GM18861 (cell line): ENCODE data around the gene PHYKPL.

ENCODE experiments used
- ATAC-seq: cut with Tn5 transposase; IDR thresholded peaks from one replicate; pipeline ENCODE4 v1.9.1; 2021; ENCODE audit not compliant: unreplicated experiment

The PHYKPL gene

GRCh38 chr5:178232124-178232919, at the start of gene PHYKPL:
Gene PHYKPL (minus strand): TSS chr5:178232802. CDS start chr5:178232550, 252 bp downstream.
- ATAC-seq: peak; percentile 53

GRCh38 chr5:178282391-178282790, 49.8 kb upstream of the PHYKPL start:
- no peak for ATAC-seq

- ATAC-seq: no peak
These were observed 48.7 kb upstream of the PHYKPL start for GRCh38 chr5:178281331-178281730.

- ATAC-seq: no peak
These were observed 48.0 kb upstream of the PHYKPL start for GRCh38 chr5:178280631-178281030.

GRCh38 chr5:178279723-178280438, 47.3 kb upstream of the PHYKPL start:
- ATAC-seq: no peak

- no peak for ATAC-seq
These were observed 46.6 kb upstream of the PHYKPL start for GRCh38 chr5:178279026-178279722.

- ATAC-seq: no peak
These were observed 45.9 kb upstream of the PHYKPL start for GRCh38 chr5:178278358-178279023.

GRCh38 chr5:178277866-178278265, 45.3 kb upstream of the PHYKPL start:
- ATAC-seq: no peak

- no peak for ATAC-seq
These were observed 44.7 kb upstream of the PHYKPL start for GRCh38 chr5:178277346-178277745.

GRCh38 chr5:178274781-178275537, 42.4 kb upstream of the PHYKPL start:
- no peak for ATAC-seq

- no peak for ATAC-seq
These were observed 41.3 kb upstream of the PHYKPL start for GRCh38 chr5:178273665-178274541.

GRCh38 chr5:178273041-178273440, 40.4 kb upstream of the PHYKPL start:
- ATAC-seq: no peak

GRCh38 chr5:178272591-178272990, 40.0 kb upstream of the PHYKPL start:
- ATAC-seq: no peak

- no peak for ATAC-seq
These were observed 39.3 kb upstream of the PHYKPL start for GRCh38 chr5:178271726-178272479.

GRCh38 chr5:178271231-178271630, 38.6 kb upstream of the PHYKPL start:
- no peak for ATAC-seq

- no peak for ATAC-seq
These were observed 36.9 kb upstream of the PHYKPL start for GRCh38 chr5:178269499-178269898.

GRCh38 chr5:178267876-178268275, 35.3 kb upstream of the PHYKPL start:
- ATAC-seq: no peak

GRCh38 chr5:178267245-178267644, 34.6 kb upstream of the PHYKPL start:
- no peak for ATAC-seq

- ATAC-seq: no peak
These were observed 34.0 kb upstream of the PHYKPL start for GRCh38 chr5:178266581-178266980.
